Dermis microvascular lymphatic vessel endothelial cell (primary cell): ENCODE results near the gene CDK14. TPM values are rescaled to one million over a fixed set of nuclear protein-coding genes. Genes with fewer than 3 reads are reported as not detected.
"Not testable (repeated sequence)": the region's sequence is repeated elsewhere in the genome, so short reads cannot be mapped to it uniquely, and the experiment has no call there.

Experiments
- DNase-seq, 2 donors: peaks; one replicate each; pipeline versions ENCODE4 v3.0.0 to v3.0.0-alpha.2; 2010; ENCODE audit warnings: low read depth in 2 of 2
- total RNA-seq: library from RNA; depleted of rRNA; stranded (reverse); fragments of >200 nt; gene quantifications from 2 replicates; pipeline ENCODE4 v1.2.1, GENCODE V29; 2014

Gene CDK14
- total RNA-seq, 1 donor from 2014 or later: 1.2 TPM

DNA sequence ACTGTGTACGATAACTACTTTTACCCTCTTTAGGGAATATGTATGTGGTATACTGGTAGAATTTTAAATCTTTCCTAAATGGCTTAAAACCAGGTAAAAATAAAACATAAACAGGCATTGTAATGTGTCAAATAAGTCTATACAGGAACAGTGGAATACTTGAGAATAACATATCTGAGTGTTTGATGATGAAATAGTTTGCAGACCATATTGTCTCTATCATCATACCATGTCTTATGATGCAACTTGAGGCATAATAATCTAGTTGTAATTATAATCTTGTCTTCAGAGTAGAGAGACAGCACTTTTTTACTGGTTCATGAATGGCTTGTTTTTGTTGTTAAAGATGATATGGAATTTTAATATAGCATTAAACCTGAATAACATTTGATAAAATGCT lies 293.5 kb downstream of the CDK14 start:
- no peak for DNase-seq

DNA sequence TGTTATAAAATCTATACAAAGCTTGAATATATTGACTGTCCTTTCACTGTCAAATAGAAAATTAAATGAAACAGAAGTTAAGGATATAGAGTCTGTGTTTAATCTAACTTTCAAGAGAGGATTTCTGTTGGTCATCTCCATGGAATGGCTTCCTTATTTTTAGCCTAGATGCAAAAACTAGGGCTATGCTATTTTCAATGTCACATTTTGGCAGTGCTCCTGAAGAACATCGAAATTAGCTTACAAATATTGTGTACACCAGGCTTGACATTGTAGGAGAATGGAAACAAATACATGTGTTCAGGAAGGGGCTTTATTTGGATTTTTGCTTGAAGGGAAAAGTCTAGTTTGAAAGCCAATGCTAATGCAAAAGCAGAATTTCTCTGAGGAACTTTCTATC lies 295.4 kb downstream of the CDK14 start:
- DNase-seq: no peak

DNA sequence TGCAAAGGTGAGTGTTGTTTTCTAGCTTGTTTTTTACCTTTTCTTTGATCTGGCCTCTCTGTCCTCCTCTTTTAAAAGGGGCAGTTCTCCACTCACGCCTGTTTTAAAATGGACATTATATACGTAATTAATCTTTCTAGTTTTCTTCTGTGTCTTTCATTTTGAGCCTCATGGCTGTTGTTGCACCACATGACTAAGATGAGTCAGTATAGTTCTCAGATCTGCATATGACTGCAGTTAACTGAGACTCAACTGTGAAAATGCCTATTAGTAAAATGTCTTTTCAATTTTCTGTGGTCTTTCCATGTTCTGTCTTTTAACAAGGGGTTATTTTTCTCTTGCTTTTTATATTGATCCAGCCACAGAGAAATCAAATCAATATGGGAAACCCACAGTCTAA lies 296.1 kb downstream of the CDK14 start:
- DNase-seq: no peak

DNA sequence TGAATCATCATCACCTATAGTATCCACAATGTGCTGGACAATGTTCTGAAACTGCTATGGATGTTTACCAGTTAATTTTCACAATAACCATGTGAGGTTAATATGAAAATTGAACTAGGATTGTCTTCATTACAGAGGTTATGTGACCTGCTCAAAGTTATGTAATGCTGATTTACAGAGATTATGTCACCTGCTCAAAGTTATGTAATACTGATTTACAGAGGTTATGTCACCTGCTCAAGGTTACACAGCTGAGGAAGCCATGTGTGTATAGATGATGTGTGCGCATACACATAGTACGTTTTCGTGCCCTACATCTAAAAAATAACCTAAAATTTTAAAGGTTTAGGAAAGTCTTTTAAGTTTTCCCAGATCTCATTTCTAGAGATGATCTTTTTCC lies 298.0 kb downstream of the CDK14 start:
- DNase-seq: no peak

GRCh38 chr7:90896458-90896857 lies 300.3 kb downstream of the CDK14 start:
- DNase-seq: no peak

DNA sequence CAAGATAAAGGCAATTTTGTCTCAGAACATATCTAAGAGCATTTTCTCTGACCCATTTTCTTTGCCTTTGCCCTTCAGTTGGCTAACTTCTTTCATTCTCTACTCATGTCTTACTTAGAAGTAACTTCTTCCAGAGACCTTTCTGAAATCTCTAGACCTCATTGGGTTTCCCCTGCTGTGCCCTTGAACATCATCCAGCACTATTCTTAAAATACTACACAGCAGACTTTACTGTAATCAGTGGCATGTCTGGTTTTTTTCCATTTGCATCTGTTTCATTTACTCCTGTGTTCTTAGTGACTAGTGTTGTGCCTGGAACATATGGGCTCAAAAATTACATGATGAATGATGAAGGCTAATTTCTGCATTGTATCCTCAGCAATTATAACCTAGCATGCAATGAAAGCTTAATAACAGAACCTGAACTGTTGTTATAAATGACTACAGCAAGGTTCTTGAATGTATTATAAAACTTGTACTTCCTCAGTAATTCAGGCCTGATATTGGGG lies 301.9 kb downstream of the CDK14 start:
- DNase-seq: no peak

DNA sequence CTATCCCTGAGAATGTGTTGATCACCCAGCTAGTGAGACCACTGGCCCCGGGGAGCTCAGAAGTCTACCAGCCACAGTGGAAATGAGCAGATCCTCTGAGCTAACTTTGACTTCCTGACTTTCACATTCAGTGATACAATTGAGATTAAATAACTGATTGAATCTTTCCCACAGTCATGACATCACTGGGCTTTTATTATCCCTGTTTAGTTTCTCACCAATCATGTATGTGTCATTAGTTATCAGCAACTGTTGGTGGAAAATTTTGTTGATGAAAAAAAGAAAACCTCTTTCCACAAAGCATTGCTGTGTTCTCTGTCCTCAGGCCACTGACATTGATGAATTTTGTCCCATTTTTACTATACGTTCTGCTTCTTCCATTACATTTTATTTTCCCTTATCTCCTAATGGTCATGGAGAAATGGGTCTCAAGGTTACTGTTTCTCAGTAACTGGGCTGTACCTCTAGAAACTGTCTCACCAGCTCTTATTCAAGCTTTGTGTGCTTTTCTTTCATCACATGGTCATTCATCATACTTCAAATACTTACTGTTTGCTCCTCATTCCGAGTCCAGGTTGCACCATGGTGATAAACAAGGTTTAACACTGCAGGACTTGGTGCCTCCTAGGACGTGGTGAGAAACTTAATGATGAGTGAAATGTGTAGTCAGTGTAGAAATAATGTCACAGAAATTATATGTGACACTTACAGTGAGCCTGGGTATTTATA lies 304.7 kb downstream of the CDK14 start:
- DNase-seq: peak in 1 of 2 donors; percentile 60

- no peak for DNase-seq
These were observed 307.7 kb downstream of the CDK14 start for GRCh38 chr7:90903841-90904240.

GRCh38 chr7:90910136-90910535 lies 314.0 kb downstream of the CDK14 start:
- no peak for DNase-seq

- DNase-seq: no peak
These were observed 320.2 kb downstream of the CDK14 start for GRCh38 chr7:90916319-90916718.

- no peak for DNase-seq
These were observed 321.4 kb downstream of the CDK14 start for GRCh38 chr7:90917539-90917938.

GRCh38 chr7:90918303-90918702 lies 322.2 kb downstream of the CDK14 start:
- no peak for DNase-seq

DNA sequence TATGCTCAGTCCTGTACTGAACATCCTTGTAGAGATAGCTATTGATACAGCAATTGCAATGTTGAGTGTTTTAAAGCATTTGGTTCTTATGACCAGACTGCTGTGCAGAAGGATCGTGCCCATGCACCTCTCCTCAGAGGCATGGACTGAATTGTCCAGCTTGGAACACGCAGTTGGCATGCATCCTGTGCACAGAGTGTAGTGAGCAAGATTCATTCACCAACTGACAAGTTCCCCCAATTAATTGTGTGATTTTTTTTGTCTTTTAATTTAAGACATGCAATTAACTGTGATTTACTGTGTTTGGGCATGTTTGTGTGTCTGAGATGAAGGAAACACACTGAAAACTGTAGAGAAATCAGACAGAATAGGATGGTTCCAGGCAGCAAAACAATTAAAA lies 323.7 kb downstream of the CDK14 start:
- no peak for DNase-seq

DNA sequence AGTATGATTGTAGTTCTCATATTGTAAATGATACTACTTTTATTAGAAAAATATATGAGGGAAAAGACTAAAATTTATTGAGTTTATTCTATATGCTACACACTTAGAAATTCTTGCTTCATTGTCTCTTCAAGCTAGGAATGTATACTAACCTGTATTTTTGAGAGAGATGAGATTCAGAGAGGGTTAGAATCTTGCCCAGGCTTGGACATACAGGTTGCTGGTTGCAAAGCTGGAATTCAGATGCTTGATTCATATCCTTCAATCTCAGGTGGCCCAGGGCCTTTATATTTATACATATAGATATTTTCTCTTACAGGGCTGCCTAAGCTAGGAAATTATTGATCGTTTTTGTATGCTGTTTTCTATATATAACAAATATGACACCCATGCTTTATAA lies 324.2 kb downstream of the CDK14 start:
- DNase-seq: no peak

- no peak for DNase-seq
These were observed 327.4 kb downstream of the CDK14 start for GRCh38 chr7:90923541-90923997.

DNA sequence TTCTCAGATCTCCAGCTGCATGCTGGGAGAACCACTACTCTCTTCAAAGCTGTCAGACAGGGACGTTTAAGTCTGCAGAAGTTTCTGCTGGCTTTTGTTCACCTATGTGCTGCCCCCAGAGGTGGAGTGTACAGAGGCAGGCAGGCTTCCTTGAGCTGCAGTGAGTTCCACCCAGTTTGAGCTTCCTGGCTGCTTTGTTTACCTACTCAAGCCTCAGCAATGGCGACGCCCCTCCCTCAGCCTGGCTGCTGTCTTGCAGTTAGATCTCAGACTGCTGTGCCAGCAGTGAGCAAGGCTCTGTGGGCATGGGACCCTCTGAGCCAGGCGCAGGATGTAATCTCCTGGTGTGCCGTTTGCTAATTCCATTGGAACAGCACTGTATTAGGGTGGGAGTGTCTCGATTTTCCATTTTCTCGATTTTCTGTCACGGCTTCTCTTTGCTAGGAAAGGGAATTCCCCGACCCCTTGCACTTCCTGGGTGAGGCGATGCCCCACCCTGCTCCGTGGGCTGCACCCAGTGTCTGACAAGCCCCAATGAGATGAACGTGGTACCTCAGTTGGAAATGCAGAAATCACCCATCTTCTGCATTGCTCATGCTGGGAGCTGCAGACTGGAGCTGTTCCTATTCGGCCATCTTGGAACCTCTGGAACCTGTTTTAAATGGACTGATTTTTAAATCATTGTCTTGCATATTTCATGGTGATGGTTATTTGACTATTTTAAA lies 332.7 kb downstream of the CDK14 start:
- not testable (repeated sequence) for DNase-seq

DNA sequence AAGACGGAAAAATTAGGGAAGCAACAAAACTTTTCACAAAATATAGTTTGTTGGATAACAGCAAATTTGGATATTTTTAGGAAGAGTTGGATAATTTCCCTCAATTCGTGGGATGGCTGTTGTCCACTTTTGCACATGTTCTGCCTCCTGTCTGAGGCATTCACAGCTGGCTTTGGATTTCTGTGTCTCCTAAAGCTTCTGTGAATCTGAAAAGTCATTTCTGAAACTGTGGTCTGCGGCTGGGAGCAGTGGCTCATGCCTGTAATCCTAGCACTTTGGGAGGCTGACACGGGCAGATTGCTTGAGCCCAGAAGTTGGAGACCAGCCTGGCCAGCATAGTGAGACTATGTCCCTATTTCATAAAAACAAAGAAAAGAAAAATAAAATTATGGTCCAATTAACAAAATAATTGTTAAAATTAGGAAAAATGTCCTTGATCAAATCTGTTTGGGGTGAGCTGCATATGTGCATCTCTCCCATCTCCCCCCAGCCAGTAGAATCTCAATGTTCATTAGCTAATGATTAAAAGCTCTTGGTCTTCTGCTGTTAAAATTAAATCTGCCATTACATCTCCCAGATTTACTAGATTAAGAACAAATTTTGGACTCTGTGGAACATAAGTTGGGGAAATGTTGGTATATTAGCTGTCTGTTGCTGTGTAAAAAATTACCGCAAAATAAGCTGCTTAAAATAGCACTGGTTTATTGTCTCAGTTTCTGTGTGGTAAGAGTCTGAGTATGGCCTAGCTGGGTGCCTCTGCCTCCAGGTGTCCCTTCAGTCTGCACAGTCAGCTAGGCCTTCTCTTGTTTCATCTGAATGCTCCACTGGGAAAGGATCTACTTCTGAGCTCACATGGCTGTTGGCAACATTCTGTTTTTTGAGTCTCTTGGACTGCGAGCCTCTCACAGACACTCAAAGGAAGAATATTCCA lies 336.1 kb downstream of the CDK14 start:
- DNase-seq: no peak

- no peak for DNase-seq
These were observed 336.9 kb downstream of the CDK14 start for GRCh38 chr7:90933041-90933440.

DNA sequence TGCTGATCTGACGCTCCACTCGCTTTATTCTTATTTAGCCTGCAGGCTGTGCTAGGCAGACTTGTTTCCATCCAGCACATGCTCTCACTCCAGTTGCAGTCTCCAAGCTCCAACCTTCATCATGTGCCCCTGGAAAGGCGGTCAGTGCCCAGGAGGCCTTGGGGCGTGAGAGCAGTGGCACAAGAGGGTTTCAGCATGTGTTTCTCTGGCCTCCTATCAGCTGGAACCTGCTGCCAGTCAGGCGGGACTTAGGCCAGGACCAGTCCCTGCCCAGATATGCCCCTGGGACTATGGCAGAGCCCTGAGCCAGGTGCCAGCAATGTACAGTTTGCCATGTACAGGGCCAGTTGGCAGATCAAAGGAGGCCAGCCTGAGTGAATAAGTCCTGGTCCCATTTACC lies 337.9 kb downstream of the CDK14 start:
- DNase-seq: no peak

DNA sequence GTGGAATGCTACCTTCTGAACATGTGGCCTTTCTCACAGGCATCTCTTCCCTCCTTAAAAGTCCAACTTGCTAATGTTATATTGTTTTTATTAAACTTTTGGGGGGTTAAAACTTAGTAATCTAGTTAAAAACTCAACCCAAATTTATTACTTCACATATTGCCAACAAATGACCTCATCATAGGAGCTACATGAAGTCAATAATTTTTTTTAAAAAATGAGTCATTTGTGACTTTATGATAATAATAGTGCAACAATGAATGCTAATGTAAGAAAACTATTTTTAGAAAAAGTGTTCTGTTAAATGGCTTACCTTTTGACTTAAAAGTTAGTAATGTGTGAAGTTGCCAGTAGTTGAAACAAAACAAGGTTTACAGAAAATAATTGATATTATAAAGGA lies 342.2 kb downstream of the CDK14 start:
- DNase-seq: no peak

DNA sequence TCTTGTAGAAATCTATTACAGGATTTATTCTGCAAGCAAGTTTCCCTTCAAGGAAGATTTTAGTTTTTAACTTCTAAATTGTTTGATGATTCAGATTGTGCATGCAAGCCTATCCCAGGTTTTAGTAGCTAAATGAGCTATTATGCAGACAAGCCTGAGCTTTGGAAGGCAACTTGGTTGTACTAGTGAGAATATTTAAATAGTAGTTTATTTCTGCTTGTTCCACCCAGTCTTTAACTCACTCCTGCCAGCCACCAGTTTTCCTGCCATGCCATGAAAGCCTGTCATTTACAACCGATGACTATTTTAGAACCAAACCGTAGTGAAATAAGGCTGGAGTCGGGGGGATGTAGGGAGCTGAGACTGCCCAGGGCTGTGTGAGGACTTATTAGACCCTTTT lies 343.5 kb downstream of the CDK14 start:
- DNase-seq: no peak

DNA sequence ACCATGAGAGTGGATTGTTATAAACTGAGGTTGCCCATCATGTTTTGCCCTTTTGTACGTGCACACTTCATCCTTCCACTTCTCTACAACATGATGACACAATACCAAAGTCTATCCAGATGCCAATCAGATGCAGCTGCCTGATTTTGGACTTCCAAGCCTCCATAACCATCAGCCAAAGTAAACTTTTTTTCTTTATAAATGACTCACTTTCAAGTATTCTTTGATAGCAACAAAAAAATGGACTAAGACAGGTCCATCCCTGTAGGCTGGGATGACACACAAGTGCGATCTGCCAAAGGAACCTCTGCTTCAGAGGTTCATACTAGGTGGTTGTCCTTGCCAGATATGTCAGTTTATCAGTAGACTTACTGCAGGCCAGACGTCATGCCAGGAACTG lies 347.9 kb downstream of the CDK14 start:
- DNase-seq: no peak
